Globus pallidus (tissue), 1 donor: ENCODE measurements around the gene PERCC1.
"Not testable (repeated sequence)": the region's sequence is repeated elsewhere in the genome, so short reads cannot be mapped to it uniquely, and the experiment has no call there.

Experiments used
- DNase-seq: peaks from one replicate; pipeline ENCODE4 v3.0.0-alpha.2; 2015; ENCODE audit warnings: low spot score

The PERCC1 gene

DNA sequence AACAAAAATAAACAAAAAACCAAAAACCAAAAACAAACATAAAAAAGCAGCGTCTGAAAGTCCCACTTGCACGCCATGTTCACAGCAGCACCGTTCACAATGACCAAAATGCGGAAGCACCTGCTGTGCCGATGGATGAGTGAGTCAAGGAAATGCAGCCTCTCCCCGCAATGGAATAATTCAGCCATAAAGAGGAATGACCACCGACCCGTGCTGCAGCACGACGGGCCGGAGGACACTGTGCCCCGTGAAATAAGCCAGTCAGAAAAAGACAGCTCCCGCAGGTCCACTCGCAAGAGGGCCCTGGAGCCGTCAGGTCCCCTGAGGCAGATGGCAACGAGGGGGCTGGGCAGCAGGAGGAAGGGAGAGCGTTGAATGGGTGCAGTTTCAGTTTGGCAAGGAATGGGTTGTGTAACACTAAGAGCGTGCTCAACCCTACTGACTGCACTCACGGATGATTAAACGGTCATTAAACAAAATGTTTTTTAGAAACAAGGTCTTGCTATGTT, 38.9 kb downstream of the PERCC1 start:
- DNase-seq, result no peak

DNA sequence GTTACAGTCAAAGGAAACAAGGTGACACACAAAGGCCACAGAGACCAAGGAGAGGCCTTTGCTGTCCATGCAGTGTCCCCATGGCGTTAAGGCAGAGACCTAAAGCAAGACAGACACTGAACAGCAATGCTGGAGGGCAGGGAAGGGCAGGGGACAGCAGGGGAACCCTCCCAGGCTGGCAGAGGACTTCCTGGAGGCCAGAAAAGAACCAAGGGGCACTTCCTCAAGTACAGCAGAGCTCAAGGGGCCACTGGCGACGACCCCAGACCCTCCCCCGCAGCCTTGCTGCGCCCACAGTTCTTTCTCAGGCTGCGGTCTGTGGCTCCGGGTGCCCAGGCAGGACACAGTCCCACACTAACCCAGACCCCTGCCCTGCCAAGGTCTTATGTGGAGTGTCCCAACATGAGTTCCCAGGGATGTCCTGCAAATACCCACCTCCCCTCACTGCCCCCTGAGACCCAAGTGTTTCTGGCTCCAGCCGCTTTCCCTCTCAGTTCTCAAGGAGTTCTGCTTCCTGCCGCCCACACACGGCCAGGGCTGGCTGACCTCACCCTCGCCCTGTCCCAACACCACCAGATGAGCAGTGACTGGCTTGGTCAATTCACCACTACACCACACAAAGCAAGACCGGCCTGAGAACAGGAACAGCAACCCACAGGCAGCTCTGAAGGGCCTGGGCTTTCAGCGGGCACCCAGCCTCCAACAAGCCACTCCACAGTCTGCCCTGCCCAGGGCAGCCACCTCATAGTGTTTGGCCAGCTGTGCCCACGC, 39.8 kb downstream of the PERCC1 start:
- DNase-seq, result no peak

DNA sequence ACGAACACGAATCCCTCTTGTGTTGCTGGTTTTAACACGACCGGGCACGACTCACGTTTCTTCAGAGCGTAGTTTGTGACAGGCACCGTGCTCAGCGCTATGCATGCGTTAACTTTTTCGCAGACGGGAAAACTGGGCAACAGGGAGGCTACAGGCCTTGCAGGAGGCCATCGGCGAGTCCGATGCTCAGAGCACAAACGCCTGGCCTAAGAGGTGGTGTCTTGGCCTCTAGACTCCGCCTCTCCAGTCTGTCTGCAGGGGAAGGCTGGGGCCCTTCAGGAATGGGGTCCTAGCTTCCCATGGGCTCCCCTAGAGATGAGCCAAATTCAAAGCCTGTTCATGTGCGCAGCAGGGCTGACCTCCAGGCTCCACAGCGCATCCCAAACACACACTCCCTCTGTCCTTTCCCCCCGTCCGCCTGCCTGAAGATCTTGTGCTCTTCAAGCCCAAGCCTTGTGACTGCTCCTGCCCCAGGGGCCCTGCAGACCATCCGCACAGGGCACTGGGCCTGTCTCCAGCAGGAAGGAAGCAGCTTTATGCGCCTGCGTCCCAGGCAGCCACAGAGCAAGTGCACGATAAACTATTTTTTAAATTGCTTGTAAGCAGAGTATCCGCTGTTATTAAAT, 40.8 kb downstream of the PERCC1 start:
- no peak for DNase-seq

DNA sequence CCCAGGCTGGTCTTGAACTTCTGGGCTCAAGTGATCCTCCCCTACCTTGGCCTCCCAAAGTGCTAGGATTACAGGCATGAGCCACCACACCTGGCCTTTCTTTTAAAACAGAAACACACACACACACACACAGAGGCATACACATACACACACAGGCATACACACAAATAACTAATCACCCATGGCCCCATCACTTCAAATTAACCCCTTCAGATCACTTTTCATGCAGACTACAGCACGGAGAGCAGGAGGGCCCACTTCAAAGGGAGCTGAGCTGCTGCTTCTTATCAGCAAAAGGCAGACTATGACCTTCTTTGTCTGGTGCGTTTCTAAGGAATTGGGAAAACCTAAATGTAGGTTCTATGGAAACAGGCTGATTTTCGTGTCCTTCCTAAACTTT, 42.1 kb downstream of the PERCC1 start:
- DNase-seq, result no peak

DNA sequence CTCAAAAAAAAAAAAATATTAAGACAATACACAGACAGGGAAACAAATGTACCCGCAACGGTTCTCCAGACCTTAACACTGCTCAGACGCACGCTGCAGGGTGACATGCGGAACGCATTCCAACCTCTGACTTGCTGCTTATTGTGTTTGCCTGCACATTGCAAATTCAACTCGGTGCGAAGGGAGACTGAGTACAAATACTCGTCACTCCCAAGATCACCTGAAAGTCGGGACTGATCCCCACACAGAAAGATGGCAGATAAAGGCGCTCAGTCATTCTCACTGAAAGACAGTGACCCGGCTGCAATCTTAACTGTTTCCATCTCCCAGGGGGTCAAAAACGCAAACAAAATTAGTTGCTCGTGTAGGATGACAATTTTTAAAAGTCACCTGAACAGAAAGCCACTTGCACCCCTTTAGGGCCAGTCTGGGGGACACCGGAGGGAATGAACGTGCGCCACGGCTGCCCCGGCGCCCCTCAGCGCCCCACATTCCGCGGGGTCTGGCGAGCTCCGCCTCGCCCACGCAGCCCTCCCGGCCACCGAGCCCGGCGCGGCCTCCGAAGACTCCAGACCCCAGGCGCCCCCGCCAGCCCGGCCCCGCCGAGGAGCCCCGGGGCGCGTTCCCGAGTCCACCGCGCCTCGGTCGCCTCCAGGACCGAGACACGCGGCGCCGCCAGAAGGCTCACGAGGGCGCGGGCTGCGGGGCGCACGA, 43.4 kb downstream of the PERCC1 start:
- no peak for DNase-seq

DNA sequence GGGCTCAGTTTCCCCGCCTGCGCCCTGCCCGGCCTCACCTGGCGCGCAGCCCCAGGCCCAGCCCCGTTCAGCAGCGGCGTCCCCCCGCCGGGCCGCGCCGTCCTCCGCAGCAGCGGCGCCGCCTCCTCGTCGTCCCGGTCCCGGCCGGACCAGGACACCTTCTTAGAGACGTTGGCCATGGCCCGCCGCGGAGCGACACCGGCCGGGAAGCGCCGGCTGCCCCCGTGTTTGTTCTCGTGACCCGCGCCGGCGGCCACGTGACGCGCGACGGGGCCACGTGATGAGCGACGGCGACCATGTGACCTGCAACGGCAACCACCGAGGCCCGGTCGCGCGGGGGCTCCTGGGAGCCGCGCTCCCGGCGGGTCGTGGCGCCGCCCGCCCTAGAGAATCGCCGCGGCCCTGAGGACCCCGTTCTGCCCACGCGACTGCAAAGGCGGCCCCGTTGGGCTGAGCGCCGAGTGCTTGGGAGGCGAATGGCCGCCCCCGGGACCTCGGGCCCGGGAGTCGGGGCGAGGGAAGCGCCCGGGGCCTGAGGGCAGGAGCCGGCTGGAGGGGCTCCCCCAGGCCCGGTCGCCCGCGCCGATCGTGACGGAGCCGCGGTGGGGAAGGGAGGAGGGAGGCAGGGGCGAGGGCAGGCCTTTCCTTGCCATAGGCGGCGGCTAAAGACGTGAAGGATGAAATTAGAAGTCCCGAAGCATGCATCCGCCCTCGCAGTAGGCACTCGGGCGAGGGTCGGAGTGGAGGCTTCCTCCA, 44.1 kb downstream of the PERCC1 start, which contains the start of gene CLCN7:
Gene CLCN7, minus strand, starts transcription at position 233 of the 756 bp plus-strand sequence. Its CDS starts 54 bp downstream, at position 179.
- peak; percentile 71 for DNase-seq

DNA sequence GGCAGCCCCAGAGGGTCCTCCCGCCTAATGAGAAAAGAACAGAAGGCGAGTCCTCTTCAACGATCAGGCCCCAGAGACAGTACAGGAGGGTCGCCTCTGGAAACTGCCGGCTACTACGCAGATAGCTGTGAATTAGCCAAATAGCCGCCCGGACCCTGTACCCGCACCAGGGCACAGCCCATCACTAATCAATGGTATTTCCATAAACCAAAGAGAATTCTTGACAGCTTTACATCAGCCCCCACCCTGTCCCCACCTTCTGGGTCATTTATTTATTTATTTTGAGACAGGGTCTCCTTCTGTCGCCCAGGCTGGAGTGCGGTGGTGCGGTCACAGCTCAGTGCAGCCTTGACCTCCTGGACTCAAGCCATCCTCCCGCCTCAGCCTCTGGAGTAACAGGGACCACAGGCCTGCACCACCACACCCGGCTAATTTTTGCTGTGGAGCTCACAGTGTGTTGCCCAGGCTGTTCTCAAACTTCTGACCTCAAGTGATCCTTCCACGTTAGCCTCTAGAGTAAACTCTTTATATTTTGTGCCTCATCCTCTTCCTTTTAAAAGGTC, 44.8 kb downstream of the PERCC1 start:
- no peak for DNase-seq

DNA sequence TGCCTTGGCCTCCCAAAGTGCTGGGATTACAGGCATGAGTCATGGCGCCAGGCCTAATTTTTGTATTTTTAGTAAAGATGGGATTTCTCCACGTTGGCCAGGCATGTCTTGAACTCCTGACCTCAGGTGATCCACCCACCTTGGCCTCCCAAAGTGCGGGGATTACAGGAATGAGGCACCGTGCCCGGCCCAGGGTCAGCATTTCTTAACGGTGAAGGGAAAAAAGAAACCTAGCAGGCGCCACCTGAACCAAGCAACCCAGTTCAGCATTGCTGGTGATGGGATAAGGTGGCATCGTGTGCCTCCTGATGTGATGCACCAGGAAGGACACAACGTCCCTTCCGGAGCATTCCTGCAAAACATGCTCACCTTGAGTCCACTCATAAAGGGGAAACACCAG, 46.2 kb downstream of the PERCC1 start:
- no peak for DNase-seq

DNA sequence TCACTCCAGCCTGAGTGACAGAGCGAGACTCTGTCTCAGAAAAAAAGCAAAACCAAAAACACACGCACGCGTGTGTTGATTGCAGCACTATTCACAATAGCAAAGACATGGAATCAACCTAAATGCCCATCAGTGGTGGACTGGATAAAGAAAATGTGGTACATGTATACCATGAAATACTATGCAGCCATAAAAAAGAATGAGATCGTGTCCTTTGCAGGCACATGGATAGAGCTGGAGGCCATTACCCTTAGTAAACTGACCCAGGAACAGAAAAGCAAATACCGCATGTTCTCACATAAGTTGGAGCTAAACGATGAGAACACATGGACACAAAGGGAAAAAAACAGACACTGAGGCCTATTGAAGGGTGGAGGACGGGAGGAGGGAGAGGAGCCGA, 48.1 kb downstream of the PERCC1 start:
- not testable (repeated sequence) for DNase-seq

DNA sequence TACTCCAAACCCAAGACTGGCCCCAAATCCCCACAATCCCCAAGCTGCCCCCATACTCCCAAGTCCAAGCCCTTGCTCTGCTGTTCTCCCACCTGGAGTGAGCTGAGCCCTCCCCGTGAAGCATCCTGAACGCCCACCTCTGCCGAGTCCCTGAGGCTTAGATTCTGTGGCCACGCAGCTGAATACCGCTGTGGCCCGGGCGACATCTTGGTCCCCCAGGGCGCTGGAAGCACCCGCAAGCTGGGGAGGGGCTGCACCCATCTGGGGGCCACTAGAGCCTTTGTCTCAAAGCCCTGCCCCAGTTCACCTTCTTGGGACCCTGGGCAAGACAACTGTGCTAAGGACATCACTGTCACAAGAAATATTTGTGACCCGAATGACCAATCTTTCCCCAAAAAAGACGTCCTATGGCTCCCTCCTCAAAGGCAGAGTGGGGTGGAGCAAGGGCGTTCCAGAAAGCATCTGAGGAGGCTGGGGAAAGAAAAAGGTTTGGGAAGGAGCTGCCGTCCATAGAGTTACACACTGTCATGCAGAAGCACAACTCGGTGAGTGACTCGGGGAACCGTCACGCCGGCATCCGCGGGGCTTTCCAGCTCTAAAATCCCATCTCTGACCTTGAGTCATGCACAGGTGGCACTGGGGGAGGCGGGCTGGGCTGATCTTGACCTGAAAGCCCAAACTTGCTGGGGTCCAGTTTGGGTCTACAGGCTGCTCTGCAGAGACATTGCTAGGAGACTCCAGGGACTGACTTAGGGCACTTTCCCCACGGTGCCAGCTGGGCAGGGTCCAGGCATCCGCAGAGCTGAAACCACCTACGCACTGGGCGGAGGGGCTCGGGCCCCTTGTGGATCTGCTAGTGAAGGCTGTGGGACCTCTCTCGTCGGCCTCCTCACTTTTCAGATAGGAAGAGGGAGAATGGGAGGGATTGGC, 51.3 kb downstream of the PERCC1 start:
- no peak for DNase-seq
